Esophagus (tissue), 2 donors: ENCODE data around the gene SLC25A25. TPM values are rescaled to one million over a fixed set of nuclear protein-coding genes. Genes with fewer than 3 reads are reported as not detected.
"Not testable (repeated sequence)": the region's sequence is repeated elsewhere in the genome, so short reads cannot be mapped to it uniquely, and the experiment has no call there.

Experiments used
- H3K27ac ChIP-seq, 2 donors: one replicate each; pipeline ENCODE4 v1.5.1; 2013; ENCODE audit warnings: low read depth in 2 of 2, mild to moderate bottlenecking in 2 of 2, inconsistent platforms in 1 of 2, low read length in 1 of 2, moderate library complexity in 1 of 2
- H3K27me3 ChIP-seq, 2 donors: one replicate each; pipeline ENCODE4 v1.6.1; 2013; ENCODE audit warnings: low read length in 2 of 2, control low read depth in 1 of 2, mild to moderate bottlenecking in 1 of 2; ENCODE audit not compliant: insufficient read depth in 2 of 2, control insufficient read depth in 1 of 2
- H3K36me3 ChIP-seq, 2 donors: one replicate each; pipeline ENCODE4 v1.6.1; 2013; ENCODE audit warnings: low read length in 1 of 2; ENCODE audit not compliant: control insufficient read depth in 2 of 2, insufficient read depth in 2 of 2
- H3K4me1 ChIP-seq, 2 donors: one replicate each; pipeline ENCODE4 v1.6.1; 2013; ENCODE audit warnings: low read length in 1 of 2; ENCODE audit not compliant: control insufficient read depth in 2 of 2, insufficient read depth in 2 of 2
- H3K4me3 ChIP-seq, 2 donors: one replicate each; pipeline ENCODE4 v1.5.1; 2013; ENCODE audit warnings: low read length in 2 of 2, mild to moderate bottlenecking in 2 of 2, low read depth in 1 of 2, moderate library complexity in 1 of 2
- H3K9me3 ChIP-seq, 2 donors: one replicate each; pipeline ENCODE4 v1.6.1; 2013; ENCODE audit warnings: mild to moderate bottlenecking in 2 of 2, low read depth in 1 of 2, low read length in 1 of 2, moderate library complexity in 1 of 2; ENCODE audit not compliant: control insufficient read depth in 2 of 2, insufficient read depth in 1 of 2
- WGBS, 2 donors: extraction: QIAGEN DNeasy Blood & Tissue Kit; methylation state at CpG; one replicate each; pipeline ENCODE4 v1.1.7; 2013; 5-methylcytosine and 5-hydroxymethylcytosine counted together
- polyA plus RNA-seq, 2 donors: library from polyadenylated mRNA; stranded (reverse); fragments of 200-250 nt; gene quantifications; one replicate each; pipeline ENCODE4 v1.2.3, GENCODE V29; 2013
- donor health status: healthy with polysubstance abuse.
- donor health status: Bipolar disorder and iron deficiency.

SLC25A25 gene
- polyA plus RNA-seq, 2 donors, result 9.6 to 10.0 TPM

GRCh38 chr9:128128836-128129590 is 61.0 kb downstream of the SLC25A25 start:
- WGBS, 2 donors, result 54 to 56% methylated on average over 29 of the region's 29 CpGs
- Histone ChIP-seq H3K4me3 (peak overlapping the region; percentile 80 to 88), H3K4me1 (peaks cover 0 to 14% of the 10 kb centered on the region in 2 donors), H3K36me3 (peaks cover 0 to 12% of the 10 kb centered on the region in 2 donors), H3K27ac (peak overlapping the region; percentile 93 to 99), H3K27me3 (no peaks in the 10 kb centered on the region), H3K9me3 (no peaks in the 10 kb centered on the region)

- 27 to 30% methylated on average over 11 to 12 of the region's 12 CpGs for WGBS, 2 donors
- H3K9me3 ChIP-seq, H3K36me3 ChIP-seq, H3K27me3 ChIP-seq, H3K27ac ChIP-seq, H3K4me3 ChIP-seq: not testable (repeated sequence)
- peaks cover 0 to 12% of the 10 kb centered on the region in 2 donors for H3K4me1 ChIP-seq
Measured at GRCh38 chr9:128129976-128130590, 62.1 kb downstream of the SLC25A25 start.

GRCh38 chr9:128130651-128131050 is 62.6 kb downstream of the SLC25A25 start:
- peaks cover 3 to 11% of the 10 kb centered on the region in 2 donors for H3K4me1 ChIP-seq
- H3K9me3 ChIP-seq, H3K27ac ChIP-seq, H3K4me3 ChIP-seq, H3K27me3 ChIP-seq, H3K36me3 ChIP-seq: not testable (repeated sequence)
- WGBS, 2 donors, result 62 to 63% methylated on average over 7 of the region's 7 CpGs

GRCh38 chr9:128131346-128131745 is 63.3 kb downstream of the SLC25A25 start:
- H3K4me3 ChIP-seq, H3K27ac ChIP-seq, H3K36me3 ChIP-seq, H3K27me3 ChIP-seq, H3K9me3 ChIP-seq, H3K4me1 ChIP-seq: not testable (repeated sequence)
- 84 to 86% methylated on average over 8 of the region's 8 CpGs for WGBS, 2 donors

DNA sequence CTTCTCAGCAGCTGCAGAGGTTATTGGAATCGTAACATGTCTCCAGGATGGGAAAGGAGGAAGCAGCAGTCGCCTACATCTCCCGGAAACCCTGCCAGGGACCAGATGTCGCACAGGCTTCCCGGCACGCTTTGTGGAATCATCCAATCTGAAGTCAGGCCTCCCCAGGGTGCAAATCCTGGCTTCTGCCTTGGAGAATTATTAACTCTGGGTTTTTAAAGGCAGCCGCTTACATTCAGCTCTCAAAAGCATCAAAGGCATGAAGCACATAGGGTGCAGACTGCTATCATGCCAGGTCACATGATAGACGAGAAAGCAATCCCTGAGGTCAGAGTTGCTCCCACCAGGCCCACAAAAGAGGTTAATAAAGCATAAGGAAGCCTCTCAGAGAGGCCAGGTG is 64.1 kb downstream of the SLC25A25 start:
- not testable (repeated sequence) for H3K4me3 ChIP-seq, H3K27ac ChIP-seq, H3K4me1 ChIP-seq, H3K36me3 ChIP-seq, H3K27me3 ChIP-seq, H3K9me3 ChIP-seq
- WGBS, 2 donors, result 37 to 44% methylated on average over 8 of the region's 8 CpGs

DNA sequence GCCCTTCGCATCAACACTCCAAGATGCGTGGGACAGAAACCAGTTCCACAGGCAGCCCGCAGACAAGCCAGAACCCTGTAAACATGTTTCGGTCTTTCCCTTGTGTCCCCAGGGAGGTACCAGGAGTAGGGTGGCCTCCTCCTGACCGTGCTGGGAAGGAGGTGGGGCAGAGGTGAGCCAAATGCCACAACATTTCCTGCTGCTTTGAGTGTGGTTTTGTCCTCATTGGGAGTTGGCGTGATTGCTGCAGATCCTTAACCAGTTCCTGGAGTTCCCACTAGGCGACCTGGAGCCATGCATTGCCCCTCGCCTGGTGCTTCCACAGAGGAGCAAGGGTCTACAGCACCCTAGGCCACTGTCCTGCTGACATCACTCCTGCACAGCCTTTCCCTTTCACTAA is 67.5 kb downstream of the SLC25A25 start:
- H3K36me3 ChIP-seq, H3K27me3 ChIP-seq, H3K9me3 ChIP-seq, H3K4me1 ChIP-seq, H3K4me3 ChIP-seq: not testable (repeated sequence)
- 66 to 77% methylated on average over 8 of the region's 8 CpGs for WGBS, 2 donors
- H3K27ac ChIP-seq, result peak overlapping the region in 1 of 2 donors; percentile 1

- WGBS, 2 donors, result 89 to 90% methylated on average over 18 of the region's 18 CpGs
- Histone ChIP-seq H3K4me1 (peaks cover 1 to 3% of the 10 kb centered on the region in 2 donors), H3K36me3 (no peaks in the 10 kb centered on the region)
Measured at GRCh38 chr9:128136816-128137793, 69.1 kb downstream of the SLC25A25 start.

GRCh38 chr9:128138001-128138400 is 70.0 kb downstream of the SLC25A25 start:
- no peak overlapping the region for H3K4me3 ChIP-seq
- peaks cover 2 to 3% of the 10 kb centered on the region in 2 donors for H3K4me1 ChIP-seq
- H3K27ac ChIP-seq, result no peak overlapping the region
- H3K27me3 ChIP-seq, result no peaks in the 10 kb centered on the region
- no peaks in the 10 kb centered on the region for H3K9me3 ChIP-seq
- 78 to 93% methylated on average over 3 of the region's 3 CpGs for WGBS, 2 donors
- no peaks in the 10 kb centered on the region for H3K36me3 ChIP-seq

More at GRCh38 chr9:128136816-128137793, 69.1 kb downstream of the SLC25A25 start:
- Histone ChIP-seq H3K27ac (peak overlapping the region in 1 of 2 donors; percentile 21), H3K9me3 (no peaks in the 10 kb centered on the region), H3K27me3 (no peaks in the 10 kb centered on the region), H3K4me3 (no peak overlapping the region)

DNA sequence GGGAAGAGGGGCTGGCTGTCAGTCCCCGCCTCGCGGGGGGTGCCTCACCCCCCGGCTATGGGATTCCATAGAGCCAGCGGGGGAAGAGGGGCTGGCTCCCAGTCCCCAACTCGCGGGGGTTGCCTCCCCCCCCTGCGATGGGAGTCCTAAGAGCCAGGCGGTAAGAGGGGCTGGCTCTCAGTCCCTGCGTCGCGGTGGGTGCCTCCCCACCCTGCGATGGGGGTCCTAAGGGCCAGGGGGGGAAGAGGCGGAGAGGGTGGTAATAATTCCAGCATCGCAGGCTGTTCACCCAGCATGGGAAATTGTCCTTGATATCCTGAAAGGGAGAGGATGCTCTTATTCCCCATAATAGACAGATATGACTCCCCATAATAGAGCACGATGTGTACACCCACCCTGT is 71.6 kb downstream of the SLC25A25 start:
- Histone ChIP-seq H3K9me3 (no peaks in the 10 kb centered on the region), H3K4me3 (no peak overlapping the region), H3K4me1 (peaks cover 5 to 9% of the 10 kb centered on the region in 2 donors), H3K36me3 (no peaks in the 10 kb centered on the region), H3K27me3 (no peaks in the 10 kb centered on the region), H3K27ac (no peak overlapping the region)
- 75 to 76% methylated on average over 8 to 9 of the region's 16 CpGs for WGBS, 2 donors
